GM19455 (cell line): ENCODE measurements around the gene GNG3.
A peak's percentile ranks its signal among the peaks of the same experiment; 100 is the strongest.
"Not testable (repeated sequence)": the region's sequence is repeated elsewhere in the genome, so short reads cannot be mapped to it uniquely, and the experiment has no call there.

Experiments used
- ATAC-seq: cut with Tn5 transposase; IDR thresholded peaks from one replicate; pipeline ENCODE4 v1.9.1; 2021; ENCODE audit not compliant: unreplicated experiment

GNG3 gene

GRCh38 chr11:62687508-62688396 is 19.7 kb upstream of the GNG3 start:
- ATAC-seq: no peak

- no peak for ATAC-seq
Observed at GRCh38 chr11:62688491-62688890, 19.0 kb upstream of the GNG3 start.

- no peak for ATAC-seq
Observed at GRCh38 chr11:62689421-62690183, 17.9 kb upstream of the GNG3 start, which contains the start of gene LRRN4CL. Gene LRRN4CL (minus strand): TSS chr11:62689530. CDS start chr11:62688508, 1,022 bp downstream.

DNA sequence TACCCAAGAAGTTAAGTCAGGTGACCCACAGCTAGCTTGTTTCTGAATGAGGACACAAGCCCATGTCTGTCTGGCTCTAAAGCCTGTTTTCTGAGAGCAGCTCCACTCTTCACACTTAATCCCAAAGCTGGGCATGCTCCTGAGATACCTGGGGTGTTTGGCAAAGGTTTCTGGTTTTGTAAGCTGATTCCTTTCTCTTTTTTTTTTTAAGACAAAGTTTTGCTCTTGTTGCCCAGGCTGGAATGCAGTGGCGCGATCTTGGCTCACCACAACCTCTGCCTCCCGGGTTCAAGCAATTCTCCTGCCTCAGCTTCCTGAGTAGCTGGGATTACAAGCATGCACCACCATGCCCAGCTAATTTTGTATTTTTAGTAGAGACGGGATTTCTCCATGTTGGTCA is 13.9 kb upstream of the GNG3 start:
- not testable (repeated sequence) for ATAC-seq

GRCh38 chr11:62694455-62695167 is 12.9 kb upstream of the GNG3 start:
- ATAC-seq: no peak

DNA sequence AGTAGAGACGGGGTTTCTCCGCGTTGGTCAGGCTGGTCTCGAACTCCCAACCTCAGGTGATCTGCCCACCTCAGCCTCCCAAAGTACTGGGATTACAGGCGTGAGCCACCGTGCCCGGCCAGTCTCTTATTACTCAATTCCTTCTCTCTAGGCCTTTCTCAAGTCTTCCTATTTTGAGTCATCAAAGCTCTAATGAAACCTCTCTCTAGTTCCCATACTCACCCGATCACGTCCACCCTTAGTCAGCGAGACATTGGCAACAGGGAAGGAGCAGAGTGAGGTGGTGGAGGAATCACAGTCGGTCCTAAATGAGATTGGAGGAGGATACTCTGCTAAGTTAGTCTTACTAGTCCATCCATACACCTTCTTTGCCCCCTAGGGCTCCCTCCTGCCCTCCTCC is 5.2 kb upstream of the GNG3 start:
- no peak for ATAC-seq

DNA sequence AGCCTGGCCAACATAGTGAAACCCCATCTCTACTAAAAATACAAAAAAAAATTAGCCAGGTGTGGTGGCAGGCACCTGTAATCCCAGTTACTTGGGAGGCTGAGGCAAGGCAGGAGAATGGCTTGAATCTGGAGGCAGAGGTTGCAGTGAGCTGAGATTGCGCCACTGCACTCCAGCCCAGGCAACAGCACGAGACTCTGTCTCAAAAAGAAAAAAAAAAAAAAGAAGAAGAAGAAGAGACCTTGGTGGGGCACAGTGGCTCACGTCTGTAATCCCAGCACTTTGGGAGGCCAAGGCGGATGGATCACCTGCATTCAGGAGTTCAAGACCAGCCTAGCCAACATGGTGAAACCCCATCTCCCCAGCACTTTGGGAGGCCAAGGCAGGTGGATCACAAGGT is 3.6 kb upstream of the GNG3 start:
- not testable (repeated sequence) for ATAC-seq

DNA sequence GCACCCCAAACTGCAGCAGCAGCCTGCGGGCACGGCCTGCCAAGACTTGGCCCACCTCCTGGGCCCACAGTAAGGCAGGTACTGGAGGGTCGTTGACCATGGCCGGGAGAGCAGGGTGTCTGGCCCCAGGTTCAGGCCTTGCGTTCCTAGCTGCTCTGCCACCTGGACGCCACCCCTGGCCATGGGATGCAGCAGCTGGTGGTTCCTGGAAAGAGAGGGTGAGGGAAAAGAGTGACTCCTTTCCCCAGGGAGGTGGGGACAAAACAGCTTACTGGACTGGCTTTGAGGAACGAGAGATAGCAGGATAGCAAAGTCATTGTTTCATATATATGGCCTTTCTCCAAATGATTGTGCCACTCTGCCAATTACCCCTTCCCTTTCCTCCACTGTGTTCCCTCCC is 2.1 kb upstream of the GNG3 start:
- no peak for ATAC-seq

DNA sequence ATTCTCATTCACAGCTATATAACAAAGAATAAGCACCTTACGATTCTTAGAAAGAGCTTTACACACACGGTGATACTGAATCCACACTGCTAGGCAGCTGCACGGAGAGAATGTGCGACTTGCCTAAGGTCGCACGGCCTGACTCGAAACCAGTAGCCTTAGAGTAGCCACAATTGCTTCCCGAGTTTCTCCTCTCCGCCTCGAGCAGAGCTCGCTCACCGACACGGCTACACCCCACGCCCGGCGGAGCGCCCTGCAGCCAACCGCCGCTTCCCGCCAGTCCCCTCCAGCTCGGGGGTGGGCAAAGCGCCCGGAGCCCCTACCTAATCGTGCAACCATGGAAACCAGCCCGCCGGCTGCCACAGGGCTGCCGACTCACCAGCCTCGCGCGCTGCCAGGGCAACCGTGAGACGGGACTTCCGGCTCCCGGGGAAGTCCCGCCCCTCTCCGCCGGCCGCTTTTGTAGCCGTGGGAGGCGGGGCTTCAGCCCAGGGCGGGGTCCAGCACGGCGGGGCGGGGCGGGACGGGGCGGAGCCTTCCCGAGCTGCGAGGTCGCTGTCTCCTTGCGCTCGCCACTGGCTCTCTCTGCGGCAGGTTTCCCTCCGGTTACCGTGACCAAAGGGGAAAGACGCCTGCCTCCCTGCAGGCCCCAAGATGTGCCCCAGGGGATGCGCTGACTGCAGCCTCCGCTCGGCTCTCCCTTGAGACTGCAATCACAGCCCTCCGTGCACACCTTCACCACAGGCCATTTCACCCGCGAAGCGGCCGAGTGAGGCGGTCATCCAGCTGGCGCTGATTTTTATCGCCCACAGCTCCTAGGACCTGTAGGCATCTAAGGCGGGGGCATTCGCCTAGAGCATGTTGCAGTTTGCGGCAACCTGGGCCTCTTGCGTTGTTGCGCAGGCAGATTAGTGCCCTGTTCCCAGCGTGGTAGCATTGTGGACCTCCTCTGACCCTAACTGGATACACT is 1.3 kb upstream of the GNG3 start:
- peak; percentile 61 for ATAC-seq

DNA sequence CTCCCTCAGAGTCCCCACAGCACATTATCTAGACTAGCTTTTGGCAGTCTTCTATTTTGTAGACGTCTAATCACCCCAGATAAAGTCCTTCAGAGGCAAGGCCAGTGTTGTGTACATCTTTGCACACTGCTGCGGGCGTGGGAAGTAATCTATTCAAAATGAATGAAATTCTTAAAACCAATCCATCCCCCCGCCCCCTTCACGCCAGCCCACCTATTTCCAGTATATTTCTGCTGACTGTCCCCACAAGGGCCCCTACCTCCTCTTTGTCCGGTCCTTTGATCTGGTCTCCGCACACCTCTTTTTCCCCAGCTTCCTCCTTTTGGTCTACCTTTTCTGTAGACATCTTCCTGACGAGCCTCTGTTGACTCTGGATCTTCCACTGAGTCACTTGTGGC is 627 bp upstream of the GNG3 start:
- no peak for ATAC-seq

DNA sequence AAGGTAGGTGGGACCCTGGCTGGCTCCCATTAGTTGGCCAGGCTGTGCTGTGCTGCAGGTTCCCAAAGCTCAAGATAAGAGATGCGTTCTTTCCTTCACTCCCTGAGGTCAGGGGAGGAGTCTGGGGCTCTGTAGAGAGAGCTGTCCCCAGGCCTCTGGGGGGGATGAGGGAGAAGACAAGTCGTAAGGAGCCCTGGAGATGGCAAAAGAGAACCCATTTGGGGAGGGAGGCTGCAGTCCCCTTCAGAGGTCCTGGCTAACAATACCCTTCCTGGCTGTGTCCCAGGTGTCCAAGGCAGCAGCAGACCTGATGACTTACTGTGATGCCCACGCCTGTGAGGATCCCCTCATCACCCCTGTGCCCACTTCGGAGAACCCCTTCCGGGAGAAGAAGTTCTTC is 916 bp downstream of the GNG3 start:
- no peak for ATAC-seq

GRCh38 chr11:62708793-62709192 is 1.3 kb downstream of the GNG3 start:
- no peak for ATAC-seq

DNA sequence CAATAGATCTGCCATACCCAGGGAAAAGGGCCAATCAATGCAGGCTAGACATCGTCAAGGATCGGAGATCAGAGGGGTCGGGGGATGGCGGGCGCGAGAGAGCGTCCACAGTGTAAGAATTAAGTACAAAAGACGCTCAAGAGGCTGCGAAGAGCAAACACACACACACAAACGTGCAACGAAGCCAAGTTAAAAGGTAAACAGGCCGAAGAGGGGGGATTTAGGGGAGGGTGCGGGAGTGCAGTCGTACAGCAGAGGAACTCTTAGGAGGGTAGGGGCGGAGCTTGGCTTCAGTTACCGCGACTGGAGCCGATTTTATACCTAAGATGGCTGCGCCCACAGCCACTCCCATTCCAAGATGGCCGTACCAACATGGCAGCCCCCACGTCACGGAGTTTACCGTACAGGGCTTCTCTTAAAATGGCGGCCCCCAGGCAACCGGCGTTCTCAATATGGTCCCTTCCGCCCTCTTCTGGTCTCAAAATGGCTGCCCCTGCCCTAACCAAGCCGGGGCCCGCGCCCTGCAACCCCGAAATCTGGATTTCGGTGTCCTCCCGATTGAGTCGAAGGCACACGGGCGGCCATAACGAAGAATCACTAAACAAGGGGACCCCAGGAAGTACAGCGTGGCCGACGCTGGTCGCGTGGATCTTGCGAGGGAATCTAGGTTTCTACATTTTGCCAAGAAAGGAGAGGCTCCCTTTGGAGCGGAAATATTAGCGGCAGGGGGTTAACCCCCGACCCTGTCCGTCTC is 1.9 kb downstream of the GNG3 start:
- peak; percentile 70 for ATAC-seq

DNA sequence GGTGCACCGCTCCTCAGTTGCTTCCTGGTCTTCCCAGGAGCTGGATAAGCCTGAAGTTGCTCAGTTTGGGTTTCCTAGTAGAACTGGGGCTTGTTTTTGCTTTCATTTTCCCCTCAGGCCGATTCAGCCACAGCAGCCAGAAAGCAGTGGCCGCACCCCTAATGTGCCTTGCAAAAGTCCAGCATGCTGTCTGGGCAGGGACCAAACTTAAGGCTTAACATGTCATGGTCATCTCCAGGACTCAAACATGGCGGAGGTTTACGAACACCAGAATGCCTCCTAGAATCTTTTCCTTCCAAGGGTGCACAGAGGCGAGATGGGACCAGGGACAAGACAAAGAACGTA is 2.5 kb downstream of the GNG3 start:
- peak; percentile 9 for ATAC-seq

GRCh38 chr11:62712276-62712812 is 4.9 kb downstream of the GNG3 start:
- ATAC-seq: no peak

- no peak for ATAC-seq
Observed at GRCh38 chr11:62712861-62713260, 5.4 kb downstream of the GNG3 start.

- ATAC-seq: no peak
Observed at GRCh38 chr11:62713343-62713742, 5.9 kb downstream of the GNG3 start.

DNA sequence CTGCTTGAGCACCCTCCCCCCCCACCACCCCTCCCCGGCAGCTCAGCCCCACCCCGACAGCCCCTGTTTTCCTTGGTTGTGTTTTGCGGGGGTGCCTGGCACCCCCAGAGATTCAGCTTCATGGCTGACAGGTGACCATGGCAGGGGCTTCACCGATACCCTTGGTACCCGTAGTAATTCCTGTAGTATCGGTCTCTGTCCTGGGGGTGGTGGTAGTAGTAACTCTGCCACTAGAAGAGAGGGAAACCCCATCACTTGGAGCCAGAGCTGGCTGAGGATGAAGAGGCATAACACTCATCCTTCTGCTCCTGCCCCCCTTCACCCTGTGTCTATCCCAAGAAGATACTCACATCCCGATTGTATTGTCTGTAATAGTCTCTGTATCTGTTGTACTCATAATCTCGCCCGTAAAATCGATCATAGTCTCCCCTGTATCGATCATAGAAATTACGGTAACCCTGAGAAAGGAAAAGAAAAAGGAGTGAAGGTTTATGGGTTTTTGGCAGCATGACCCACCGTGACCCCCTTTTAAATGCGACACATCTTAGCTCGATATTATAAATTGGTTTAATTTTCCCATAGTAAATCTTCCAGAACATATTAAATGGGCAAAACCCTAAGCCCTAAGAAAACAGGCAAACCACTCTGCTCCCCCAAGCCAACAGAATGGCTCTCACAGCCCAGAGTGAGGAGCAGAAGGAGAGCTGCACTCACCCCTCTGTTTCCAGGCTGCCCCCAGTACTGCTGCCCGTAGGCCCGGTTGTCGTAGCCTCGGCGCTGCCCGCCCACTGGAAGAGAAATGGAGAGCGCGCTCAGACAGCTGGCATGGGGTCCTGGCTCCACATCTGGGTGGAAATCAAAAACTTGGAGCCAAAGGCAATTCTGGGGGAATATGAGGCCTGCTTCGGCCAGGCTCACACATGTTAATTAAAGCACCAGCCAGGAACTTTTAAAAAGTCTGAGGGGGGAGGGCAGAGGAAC is 8.0 kb downstream of the GNG3 start:
- no peak for ATAC-seq
